Colonic mucosa (tissue), 4 donors: ENCODE data around the gene MRFAP1L1. TPM values are rescaled to one million over a fixed set of nuclear protein-coding genes. Genes with fewer than 3 reads are reported as not detected.
A peak's percentile ranks its signal among the peaks of the same experiment; 100 is the strongest.

Source experiments
- DNase-seq: peaks from one replicate; pipeline ENCODE4 v3.0.0-alpha.2; 2020
- H3K27ac ChIP-seq: fragments of 200-600 bp; one replicate; pipeline ENCODE4 v1.8.0; 2021
- H3K27me3 ChIP-seq: fragments of 200-600 bp; one replicate; pipeline ENCODE4 v1.8.0; 2021
- H3K36me3 ChIP-seq: fragments of 200-600 bp; one replicate; pipeline ENCODE4 v1.8.0; 2021
- H3K4me1 ChIP-seq: fragments of 200-600 bp; one replicate; pipeline ENCODE4 v1.8.0; 2021; ENCODE audit warnings: mild to moderate bottlenecking
- H3K4me3 ChIP-seq: fragments of 200-600 bp; one replicate; pipeline ENCODE4 v1.8.0; 2021
- H3K9ac ChIP-seq, 2 donors: one replicate each; pipeline ENCODE4 v1.7.0; 2013; ENCODE audit warnings: control low read depth in 2 of 2, low read depth in 2 of 2, low read length in 2 of 2
- H3K9me3 ChIP-seq: fragments of 200-600 bp; one replicate; pipeline ENCODE4 v1.8.0; 2021
- CTCF ChIP-seq: fragments of 200-600 bp; IDR thresholded peaks from one replicate; pipeline ENCODE4 v1.8.0; 2022; ENCODE audit warnings: antibody characterized with exemption, mild to moderate bottlenecking
- intact Hi-C: fragments of 100-400 bp; cut with DNase I; formaldehyde crosslinking; loops from one replicate; pipeline ENCODE4 v1.14.1; 2022
- total RNA-seq, 2 donors: library from RNA; stranded (reverse); fragmentation: NEBNext Ultra II Directional in 1 of 2; extraction: Animal tissue kit (Norgen Biotek cat#: 25700) in 1 of 2; gene quantifications; one replicate each; pipeline ENCODE4 v1.2.1, GENCODE V29; 2021
- donor health status: healthy.
- donor health status: DM: no; HTN: no; CAD: no.
- donor health status: DM: no; HTN: no; CAD: no.

Gene MRFAP1L1
- total RNA-seq, 2 donors from 2014 or later, result 33.6 to 37.4 TPM

- Histone ChIP-seq H3K4me1 (peaks cover 35% of the 10 kb centered on the region), H3K9ac (peak overlapping the region; percentile 58 to 78), H3K27ac (peak overlapping the region; percentile 78), H3K4me3 (no peak overlapping the region), H3K9me3 (no peaks in the 10 kb centered on the region), H3K27me3 (no peaks in the 10 kb centered on the region), H3K36me3 (no peaks in the 10 kb centered on the region)
- intact Hi-C loops, result no loop called here
- no peak for TF ChIP-seq CTCF
- DNase-seq, result peak; percentile 94
Measured at GRCh38 chr4:6749340-6750171, 39.9 kb upstream of the MRFAP1L1 start.

- TF ChIP-seq CTCF, result no peak
- H3K36me3 ChIP-seq, result no peaks in the 10 kb centered on the region
- no peak for DNase-seq
- H3K4me1 ChIP-seq, result peaks cover 31% of the 10 kb centered on the region
- H3K4me3 ChIP-seq, result no peak overlapping the region
- H3K27me3 ChIP-seq, result no peaks in the 10 kb centered on the region
- H3K9ac ChIP-seq, result peak overlapping the region; percentile 56 to 76
- no peaks in the 10 kb centered on the region for H3K9me3 ChIP-seq
- peak overlapping the region; percentile 78 for H3K27ac ChIP-seq
- intact Hi-C loops, result no loop called here
Measured at GRCh38 chr4:6748286-6748685, 38.6 kb upstream of the MRFAP1L1 start.

GRCh38 chr4:6747294-6748051, 37.8 kb upstream of the MRFAP1L1 start:
- peaks cover 24% of the 10 kb centered on the region for H3K4me1 ChIP-seq
- H3K27me3 ChIP-seq, result no peaks in the 10 kb centered on the region
- H3K27ac ChIP-seq, result peak overlapping the region; percentile 78
- TF ChIP-seq CTCF, result no peak
- peak overlapping the region; percentile 56 to 76 for H3K9ac ChIP-seq
- no peaks in the 10 kb centered on the region for H3K9me3 ChIP-seq
- DNase-seq, result peak; percentile 88
- no peak overlapping the region for H3K4me3 ChIP-seq
- H3K36me3 ChIP-seq, result no peaks in the 10 kb centered on the region
- intact Hi-C loops, result no loop called here

GRCh38 chr4:6746721-6747293, 37.1 kb upstream of the MRFAP1L1 start:
- no peak for TF ChIP-seq CTCF
- Histone ChIP-seq H3K9me3 (no peaks in the 10 kb centered on the region), H3K4me3 (no peak overlapping the region), H3K36me3 (no peaks in the 10 kb centered on the region), H3K9ac (peak overlapping the region in 1 of 2 donors; percentile 76), H3K27me3 (no peaks in the 10 kb centered on the region), H3K27ac (peak overlapping the region; percentile 78), H3K4me1 (peaks cover 24% of the 10 kb centered on the region)
- intact Hi-C loops, result no loop called here
- DNase-seq, result peak; percentile 83

- Histone ChIP-seq H3K27ac (no peak overlapping the region), H3K27me3 (no peaks in the 10 kb centered on the region), H3K4me1 (peaks cover 3% of the 10 kb centered on the region), H3K36me3 (no peaks in the 10 kb centered on the region), H3K4me3 (no peak overlapping the region), H3K9me3 (no peaks in the 10 kb centered on the region), H3K9ac (no peak overlapping the region)
- no peak for DNase-seq
- intact Hi-C loops, result no loop called here
- no peak for TF ChIP-seq CTCF
Measured at GRCh38 chr4:6742989-6743388, 33.3 kb upstream of the MRFAP1L1 start.
